ENCODE results near the gene PDLIM5.

Gene PDLIM5

GRCh38 chr4:94603170-94603747 is 151.5 kb downstream of the PDLIM5 start:
- peak; percentile 84 for DNase-seq
- Histone ChIP-seq H3K4me1 (peaks cover 15% of the 10 kb centered on the region), H3K4me3 (ENCODE audit: low read depth, low read length) (peak overlapping the region; percentile 26), H3K27me3 (no peaks in the 10 kb centered on the region), H3K36me3 (peaks cover 2% of the 10 kb centered on the region; the same call in 1 of the 2 replicates), H3K9me3 (no peaks in the 10 kb centered on the region)
- TF ChIP-seq CTCF (IDR thresholded peaks at IDR 0.05; ENCODE audit: low read depth, low read length) = no peak

- no peak overlapping the region for H3K4me3 ChIP-seq (ENCODE audit: low read depth, low read length)
- 0 out of 2 replicates have a peak, but pooled peaks cover 2% of the 10 kb centered on the region for H3K36me3 ChIP-seq
- H3K9me3 ChIP-seq = no peaks in the 10 kb centered on the region
- H3K4me1 ChIP-seq = peaks cover 10% of the 10 kb centered on the region
- no peaks in the 10 kb centered on the region for H3K27me3 ChIP-seq
- DNase-seq = no peak
- no peak for TF ChIP-seq CTCF (IDR thresholded peaks at IDR 0.05; ENCODE audit: low read depth, low read length)
Measured at GRCh38 chr4:94605241-94605805, 153.6 kb downstream of the PDLIM5 start.

- no peak for DNase-seq
- no peak for TF ChIP-seq CTCF (IDR thresholded peaks at IDR 0.05; ENCODE audit: low read depth, low read length)
- H3K36me3 ChIP-seq = no peaks in the 10 kb centered on the region
- H3K9me3 ChIP-seq = no peaks in the 10 kb centered on the region
- no peaks in the 10 kb centered on the region for H3K27me3 ChIP-seq
- H3K4me1 ChIP-seq = no peaks in the 10 kb centered on the region; the same call in 1 of the 2 replicates
- H3K4me3 ChIP-seq (ENCODE audit: low read depth, low read length) = no peak overlapping the region
Measured at GRCh38 chr4:94610145-94610544, 158.4 kb downstream of the PDLIM5 start.

- DNase-seq = no peak
- Histone ChIP-seq H3K4me3 (ENCODE audit: low read depth, low read length) (no peak overlapping the region), H3K27me3 (no peaks in the 10 kb centered on the region), H3K4me1 (no peaks in the 10 kb centered on the region; the same call in 1 of the 2 replicates), H3K36me3 (peaks cover 3% of the 10 kb centered on the region; the same call in 1 of the 2 replicates), H3K9me3 (no peaks in the 10 kb centered on the region)
- TF ChIP-seq CTCF (IDR thresholded peaks at IDR 0.05; ENCODE audit: low read depth, low read length) = no peak
Measured at GRCh38 chr4:94613248-94613647, 161.5 kb downstream of the PDLIM5 start.

GRCh38 chr4:94615451-94615850 is 163.7 kb downstream of the PDLIM5 start:
- no peaks in the 10 kb centered on the region for H3K4me1 ChIP-seq
- no peaks in the 10 kb centered on the region for H3K27me3 ChIP-seq
- TF ChIP-seq CTCF (IDR thresholded peaks at IDR 0.05; ENCODE audit: low read depth, low read length) = no peak
- peaks cover 6% of the 10 kb centered on the region; the same call in 1 of the 2 replicates for H3K36me3 ChIP-seq
- H3K9me3 ChIP-seq = no peaks in the 10 kb centered on the region
- DNase-seq = no peak
- H3K4me3 ChIP-seq (ENCODE audit: low read depth, low read length) = no peak overlapping the region

- peaks cover 11% of the 10 kb centered on the region for H3K4me1 ChIP-seq
- no peak overlapping the region for H3K4me3 ChIP-seq (ENCODE audit: low read depth, low read length)
- TF ChIP-seq CTCF (IDR thresholded peaks at IDR 0.05; ENCODE audit: low read depth, low read length) = peak; percentile 82
- peaks cover 13% of the 10 kb centered on the region for H3K36me3 ChIP-seq
- H3K9me3 ChIP-seq = no peaks in the 10 kb centered on the region
- H3K27me3 ChIP-seq = no peaks in the 10 kb centered on the region
- DNase-seq = peak; percentile 46
Measured at GRCh38 chr4:94621491-94622080, 169.8 kb downstream of the PDLIM5 start.

Measured in BE2C (cell line).